ENCODE results near the gene TCF7L2.

DNA sequence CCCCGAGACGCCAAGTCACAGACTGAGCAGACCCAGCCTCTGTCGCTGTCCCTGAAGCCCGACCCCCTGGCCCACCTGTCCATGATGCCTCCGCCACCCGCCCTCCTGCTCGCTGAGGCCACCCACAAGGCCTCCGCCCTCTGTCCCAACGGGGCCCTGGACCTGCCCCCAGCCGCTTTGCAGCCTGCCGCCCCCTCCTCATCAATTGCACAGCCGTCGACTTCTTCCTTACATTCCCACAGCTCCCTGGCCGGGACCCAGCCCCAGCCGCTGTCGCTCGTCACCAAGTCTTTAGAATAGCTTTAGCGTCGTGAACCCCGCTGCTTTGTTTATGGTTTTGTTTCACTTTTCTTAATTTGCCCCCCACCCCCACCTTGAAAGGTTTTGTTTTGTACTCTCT, 215.6 kb downstream of the TCF7L2 start:
- TF ChIP-seq CTCF (IDR thresholded peaks at IDR 0.05; ENCODE audit: low read depth, low read length), result no peak
- no peak for TF ChIP-seq EZH2phosphoT487 (IDR thresholded peaks at IDR 0.05; ENCODE audit: low read depth)

All from OCI-LY3 (cell line).